GM13977 (cell line): Measurements from ENCODE around the gene ITGA7.
A peak's percentile ranks its signal among the peaks of the same experiment; 100 is the strongest.

ENCODE experiments used
- DNase-seq: peaks from one replicate; pipeline ENCODE4 v3.0.0; 2012; ENCODE audit warnings: low spot score
- CTCF ChIP-seq: IDR thresholded peaks from 2 replicates; pipeline ENCODE4 v1.5.1; 2012; ENCODE audit warnings: mild to moderate bottlenecking, control low read depth; ENCODE audit not compliant: insufficient read depth; ENCODE audit errors: extremely low read depth, missing control alignments
- in situ Hi-C: fragments of 300-500 bp; cut with MboI; formaldehyde crosslinking; loops from one replicate; pipeline ENCODE4 v1.12.0; 2022; ENCODE audit warnings: low sequenced_read_pairs, low pct_unique_long_range_greater_than_20kb, mixed read lengths, inconsistent platforms; ENCODE audit not compliant: unreplicated experiment

Gene ITGA7

GRCh38 chr12:55745361-55746173 lies 37.9 kb upstream of the ITGA7 start:
- TF ChIP-seq CTCF = no peak
- in situ Hi-C loops = loop anchor here (10.0 to 25.0 kb wide), 2 partner anchors 199 to 292 kb away; partner anchors contain the start of gene RPS26
- DNase-seq = no peak

GRCh38 chr12:55744340-55745030 lies 36.8 kb upstream of the ITGA7 start:
- no peak for DNase-seq
- TF ChIP-seq CTCF = no peak
- in situ Hi-C loops = loop anchor here (10.0 to 25.0 kb wide), 2 partner anchors 200 to 293 kb away; partner anchors contain the start of gene RPS26

GRCh38 chr12:55743406-55744339 lies 36.0 kb upstream of the ITGA7 start:
- DNase-seq = peak; percentile 78
- TF ChIP-seq CTCF = peak; percentile 20
- in situ Hi-C loops = loop anchor here (10.0 to 25.0 kb wide), 2 partner anchors 201 to 294 kb away; partner anchors contain the start of gene RPS26

GRCh38 chr12:55742719-55743405 lies 35.2 kb upstream of the ITGA7 start, which contains the start of gene GDF11:
TSS of gene GDF11 (plus strand) at chr12:55743122. CDS start at chr12:55743317, 195 bp downstream.
- peak; percentile 90 for DNase-seq
- in situ Hi-C loops = loop anchor here (10.0 to 25.0 kb wide), 2 partner anchors 202 to 294 kb away; partner anchors contain the start of gene RPS26
- no peak for TF ChIP-seq CTCF

GRCh38 chr12:55741931-55742680 lies 34.4 kb upstream of the ITGA7 start:
- TF ChIP-seq CTCF = no peak
- no peak for DNase-seq
- in situ Hi-C loops = loop anchor here (10.0 to 25.0 kb wide), 2 partner anchors 203 to 295 kb away; partner anchors contain the start of gene RPS26
